GM21447 (cell line): ENCODE data around the gene CCDC6.
A peak's percentile ranks its signal among the peaks of the same experiment; 100 is the strongest.
"Not testable (repeated sequence)": the region's sequence is repeated elsewhere in the genome, so short reads cannot be mapped to it uniquely, and the experiment has no call there.

Experiments used
- ATAC-seq: cut with Tn5 transposase; IDR thresholded peaks from one replicate; pipeline ENCODE4 v1.9.1; 2021; ENCODE audit not compliant: unreplicated experiment

CCDC6 gene

DNA sequence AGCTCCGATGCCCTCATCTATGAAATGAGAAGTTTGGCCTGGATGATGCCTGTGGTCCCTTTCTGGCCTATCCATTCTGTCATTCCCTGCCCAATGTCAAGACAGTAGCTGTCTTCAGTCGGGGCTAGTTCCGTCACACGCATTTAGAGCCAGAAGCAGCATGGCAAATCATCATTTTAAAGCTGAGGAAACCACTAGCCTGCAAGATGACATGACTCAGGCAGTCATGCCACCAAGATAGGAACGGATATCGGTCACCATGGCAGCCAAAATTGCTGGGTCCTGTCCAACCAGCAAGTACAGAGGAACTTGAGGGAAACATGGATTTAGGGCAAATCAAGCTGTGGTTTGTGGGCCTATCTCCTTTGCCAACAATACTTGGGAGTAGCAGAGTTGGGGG is 88.6 kb downstream of the CCDC6 start:
- no peak for ATAC-seq

- peak; percentile 62 for ATAC-seq
Measured at GRCh38 chr10:59814878-59815277, 91.5 kb downstream of the CCDC6 start.

DNA sequence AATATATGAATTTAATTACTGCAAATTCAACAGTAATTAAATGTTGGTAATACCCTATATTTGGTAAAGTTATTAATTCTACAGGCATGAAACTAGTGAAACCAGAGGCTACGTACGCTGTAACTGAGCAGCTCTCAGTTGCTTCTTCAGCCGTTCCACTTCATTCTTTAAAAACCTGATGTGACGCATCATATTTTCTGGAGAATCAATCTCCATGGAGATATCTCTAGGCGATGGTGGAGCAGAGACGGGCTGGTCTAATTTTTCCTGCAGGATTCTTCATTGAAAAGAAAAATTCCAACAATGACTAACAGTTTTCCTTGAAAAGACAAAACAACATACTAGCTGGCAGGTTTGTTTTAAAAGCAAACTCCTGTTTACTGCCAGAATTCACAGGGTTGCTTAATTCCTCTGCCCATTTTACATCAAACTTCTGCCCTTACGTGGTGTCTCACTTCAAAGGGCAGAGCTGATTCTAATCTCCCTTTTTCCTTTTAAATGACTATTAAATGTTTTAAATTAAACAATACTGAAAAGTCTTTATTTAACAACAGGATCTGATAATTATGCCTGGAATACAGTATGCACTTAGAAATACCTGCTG is 93.7 kb downstream of the CCDC6 start:
- ATAC-seq: no peak

GRCh38 chr10:59809644-59809974 is 96.7 kb downstream of the CCDC6 start:
- no peak for ATAC-seq

- peak; percentile 98 for ATAC-seq
Measured at GRCh38 chr10:59808896-59809643, 97.3 kb downstream of the CCDC6 start.

- ATAC-seq: no peak
Measured at GRCh38 chr10:59807629-59808620, 98.4 kb downstream of the CCDC6 start.

GRCh38 chr10:59805014-59805413 is 101.3 kb downstream of the CCDC6 start:
- ATAC-seq: no peak

GRCh38 chr10:59804220-59804619 is 102.1 kb downstream of the CCDC6 start:
- ATAC-seq: no peak

DNA sequence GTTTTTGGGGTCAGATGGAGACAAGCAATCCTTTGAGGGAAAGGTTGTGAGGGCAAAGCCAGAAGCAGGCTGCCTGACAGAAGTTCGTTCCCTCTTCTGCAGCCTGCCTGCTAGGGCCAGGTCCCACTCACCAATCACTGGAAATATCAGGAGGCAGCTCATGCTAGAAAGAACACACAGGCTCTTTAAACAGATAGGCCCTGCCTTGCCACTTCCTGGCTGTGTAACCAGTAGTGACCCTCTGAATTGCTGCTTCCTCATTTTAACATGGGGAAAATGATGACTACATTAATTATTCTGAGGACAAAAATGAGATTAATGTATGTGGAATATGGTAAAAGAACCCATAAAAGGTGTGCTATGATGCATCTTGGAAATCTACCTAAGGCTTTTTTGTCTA is 102.6 kb downstream of the CCDC6 start:
- ATAC-seq: no peak

DNA sequence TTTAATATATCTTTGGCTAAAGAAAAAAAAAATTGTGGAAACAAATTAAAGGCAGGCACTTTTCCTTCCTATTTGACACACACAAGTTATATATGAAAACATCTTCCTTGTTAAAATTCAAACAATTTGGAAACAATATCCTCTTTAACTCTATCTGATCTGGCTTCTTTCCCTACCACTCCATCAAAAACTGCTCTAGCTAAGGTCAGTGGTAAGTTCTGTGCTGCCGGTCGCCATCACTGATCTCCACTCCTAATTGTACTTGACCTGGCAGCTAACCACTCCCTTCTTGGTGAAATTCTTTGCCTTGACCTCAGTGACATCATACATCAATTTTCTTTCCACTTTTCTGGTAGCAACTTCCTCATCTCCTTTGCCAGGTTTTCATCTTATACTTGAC is 105.2 kb downstream of the CCDC6 start:
- ATAC-seq: no peak

DNA sequence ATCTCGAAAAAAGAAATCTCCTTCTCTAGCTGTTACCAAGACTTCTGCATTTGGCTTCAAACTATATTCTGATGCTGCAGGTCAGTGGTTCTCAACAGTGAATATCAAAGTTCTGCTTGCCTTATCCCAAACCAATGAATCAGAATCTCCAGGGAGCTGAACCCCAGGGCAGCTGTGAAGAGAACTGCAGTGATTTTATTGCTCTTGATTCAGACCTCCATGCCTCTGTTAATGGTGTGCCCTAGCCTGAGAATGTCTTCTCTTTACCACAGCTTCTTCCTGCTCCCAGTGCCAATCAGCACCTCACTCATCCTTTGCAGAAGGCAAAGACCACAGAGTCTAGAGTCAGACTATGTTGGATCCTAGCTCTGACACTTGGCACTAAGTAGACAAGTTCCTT is 106.9 kb downstream of the CCDC6 start:
- ATAC-seq: no peak

DNA sequence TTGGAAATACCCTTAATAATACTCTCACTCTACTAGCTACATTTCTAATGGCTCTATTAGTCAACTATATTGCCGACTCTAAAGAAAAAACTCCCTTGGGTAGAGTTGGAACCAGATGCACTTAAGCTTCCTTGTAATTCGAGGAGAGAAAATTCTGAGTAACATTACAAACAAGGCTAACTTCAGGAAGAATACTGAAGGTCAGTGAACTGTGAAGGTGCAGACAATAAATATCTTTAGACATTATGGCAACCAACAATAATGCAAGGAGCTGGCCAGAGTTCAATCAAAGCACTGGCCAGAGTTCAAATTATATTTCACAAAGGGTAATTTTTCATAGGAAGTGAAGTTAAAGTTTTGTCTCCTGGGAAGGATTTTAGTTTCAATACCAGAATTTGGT is 112.4 kb downstream of the CCDC6 start:
- ATAC-seq: no peak

GRCh38 chr10:59792812-59793211 is 113.5 kb downstream of the CCDC6 start:
- ATAC-seq: no peak

- no peak for ATAC-seq
Measured at GRCh38 chr10:59791601-59792000, 114.8 kb downstream of the CCDC6 start.

DNA sequence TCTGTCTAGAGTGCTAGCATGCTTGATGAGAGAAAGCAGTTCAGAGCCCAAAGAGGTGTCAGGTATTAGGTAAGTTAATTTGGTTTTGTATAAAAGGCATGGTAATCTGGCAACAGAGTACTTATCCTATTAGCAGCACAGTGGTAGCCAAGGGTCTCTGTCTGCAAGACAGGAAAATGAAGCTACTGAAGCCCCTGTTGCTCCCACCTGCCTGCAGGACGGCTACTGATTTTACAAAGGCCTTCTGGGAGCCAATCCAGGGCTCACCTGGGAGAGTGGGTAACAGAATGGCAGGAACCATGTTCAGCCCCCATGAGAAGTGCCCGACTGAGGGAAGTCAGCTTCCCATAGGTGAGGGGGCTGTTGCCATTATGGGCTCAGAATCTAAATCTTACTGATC is 116.3 kb downstream of the CCDC6 start:
- not testable (repeated sequence) for ATAC-seq

GRCh38 chr10:59788914-59789313 is 117.4 kb downstream of the CCDC6 start:
- not testable (repeated sequence) for ATAC-seq

GRCh38 chr10:59787032-59787431 is 119.3 kb downstream of the CCDC6 start:
- not testable (repeated sequence) for ATAC-seq

GRCh38 chr10:59785476-59785875 is 120.9 kb downstream of the CCDC6 start:
- not testable (repeated sequence) for ATAC-seq

- ATAC-seq: no peak
Measured at GRCh38 chr10:59781511-59781910, 124.8 kb downstream of the CCDC6 start.

- no peak for ATAC-seq
Measured at GRCh38 chr10:59779756-59780533, 126.4 kb downstream of the CCDC6 start.

DNA sequence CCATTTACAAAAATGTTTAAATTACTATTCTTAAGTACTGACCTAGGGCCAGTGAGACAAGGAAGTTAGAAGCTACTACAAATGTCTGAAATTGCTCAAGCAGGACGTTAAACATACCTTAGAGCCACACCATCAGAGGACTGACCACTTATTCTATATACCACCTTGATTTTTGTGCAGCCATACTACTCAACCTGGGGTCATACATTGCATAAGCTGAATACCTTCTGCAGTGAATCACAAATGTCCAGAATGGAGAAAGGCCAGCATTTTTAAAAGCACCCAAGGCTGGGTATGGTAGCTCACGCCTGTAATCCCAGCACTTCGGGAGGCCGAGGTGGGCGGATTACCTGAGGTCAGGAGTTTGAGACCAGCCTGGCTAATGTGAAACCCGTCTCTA is 131.9 kb downstream of the CCDC6 start:
- ATAC-seq: no peak
